Measurements from ENCODE around the gene CTAGE1.

- TF ChIP-seq CTCF (IDR thresholded peaks at IDR 0.05 in 2 of 3, conservative IDR thresholded peaks at IDR 0.05 in 1 of 3; ENCODE audit: control insufficient read depth in 2 of 3, extremely low read depth in 1 of 3, insufficient read depth in 1 of 3, low read depth in 3 of 3, low read length in 3 of 3): no peak
- no peak for TF ChIP-seq ZZZ3 (IDR thresholded peaks at IDR 0.05; ENCODE audit: control insufficient read depth, insufficient read length, low read depth)
- no peak for TF ChIP-seq POLR2AphosphoS5 (IDR thresholded peaks at IDR 0.05; ENCODE audit: low read length)
- no peak for TF ChIP-seq USF2 (IDR thresholded peaks at IDR 0.05; ENCODE audit: borderline replicate concordance, low read depth, low read length)
- TF ChIP-seq POLR2A (IDR thresholded peaks at IDR 0.05; ENCODE audit: low read depth, low read length): no peak
- TF ChIP-seq BCL11A (IDR thresholded peaks at IDR 0.05; ENCODE audit: low read depth, low read length): no peak
- no peak for TF ChIP-seq BMI1 (IDR thresholded peaks at IDR 0.05; ENCODE audit: borderline replicate concordance)
- TF ChIP-seq ELK1 (IDR thresholded peaks at IDR 0.05; ENCODE audit: low read depth, low read length): no peak
- TF ChIP-seq CHD2 (IDR thresholded peaks at IDR 0.05; ENCODE audit: borderline replicate concordance, low read depth, low read length): no peak
- no peak for TF ChIP-seq NFYB (IDR thresholded peaks at IDR 0.05; ENCODE audit: insufficient read depth, low read depth, low read length)
Measured at GRCh38 chr18:22420652-22421051, 2.9 kb upstream of the CTAGE1 start.

Data from GM12878 (cell line).